ENCODE data around the gene ME2.
A peak's percentile ranks its signal among the peaks of the same experiment; 100 is the strongest.

ME2 gene

GRCh38 chr18:50950626-50951025 lies 71.7 kb downstream of the ME2 start:
- TF ChIP-seq, protein P1, sequence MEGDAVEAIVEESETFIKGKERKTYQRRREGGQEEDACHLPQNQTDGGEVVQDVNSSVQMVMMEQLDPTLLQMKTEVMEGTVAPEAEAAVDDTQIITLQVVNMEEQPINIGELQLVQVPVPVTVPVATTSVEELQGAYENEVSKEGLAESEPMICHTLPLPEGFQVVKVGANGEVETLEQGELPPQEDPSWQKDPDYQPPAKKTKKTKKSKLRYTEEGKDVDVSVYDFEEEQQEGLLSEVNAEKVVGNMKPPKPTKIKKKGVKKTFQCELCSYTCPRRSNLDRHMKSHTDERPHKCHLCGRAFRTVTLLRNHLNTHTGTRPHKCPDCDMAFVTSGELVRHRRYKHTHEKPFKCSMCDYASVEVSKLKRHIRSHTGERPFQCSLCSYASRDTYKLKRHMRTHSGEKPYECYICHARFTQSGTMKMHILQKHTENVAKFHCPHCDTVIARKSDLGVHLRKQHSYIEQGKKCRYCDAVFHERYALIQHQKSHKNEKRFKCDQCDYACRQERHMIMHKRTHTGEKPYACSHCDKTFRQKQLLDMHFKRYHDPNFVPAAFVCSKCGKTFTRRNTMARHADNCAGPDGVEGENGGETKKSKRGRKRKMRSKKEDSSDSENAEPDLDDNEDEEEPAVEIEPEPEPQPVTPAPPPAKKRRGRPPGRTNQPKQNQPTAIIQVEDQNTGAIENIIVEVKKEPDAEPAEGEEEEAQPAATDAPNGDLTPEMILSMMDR (IDR thresholded peaks at IDR 0.05; ENCODE audit: control insufficient read depth, extremely low read depth, insufficient read depth) = no peak
- H3K4me3 ChIP-seq (ENCODE audit: low read depth, low read length) = no peak overlapping the region

GRCh38 chr18:50953822-50954221 lies 74.9 kb downstream of the ME2 start:
- no peak overlapping the region for H3K4me3 ChIP-seq (ENCODE audit: low read depth, low read length)
- TF ChIP-seq, protein P1 (IDR thresholded peaks at IDR 0.05; ENCODE audit: control insufficient read depth, extremely low read depth, insufficient read depth) = no peak
- DNase-seq (ENCODE audit: low read depth) = no peak

More at GRCh38 chr18:50950626-50951025, 71.7 kb downstream of the ME2 start:
- no peak for DNase-seq (ENCODE audit: low read depth)

DNA sequence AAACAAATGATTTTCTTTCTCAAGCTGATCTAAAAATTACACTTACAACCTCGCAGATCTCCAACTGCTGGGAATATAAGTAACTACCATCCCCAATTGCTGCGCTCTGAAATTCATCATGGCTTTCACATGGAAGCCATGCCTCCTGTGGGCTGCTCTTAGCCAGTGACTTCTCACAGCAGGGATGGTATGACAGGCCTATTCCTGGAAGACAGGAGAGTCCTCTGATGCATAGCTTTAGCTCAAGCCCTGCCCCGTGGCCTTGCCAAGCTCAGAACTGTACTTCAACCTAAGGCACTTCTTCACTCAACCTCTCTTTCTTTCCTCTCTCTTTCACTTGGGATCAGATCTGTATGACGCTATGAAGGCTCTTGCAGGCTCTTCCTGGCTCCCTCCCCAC lies 76.3 kb downstream of the ME2 start:
- TF ChIP-seq, protein P1 (IDR thresholded peaks at IDR 0.05; ENCODE audit: control insufficient read depth, extremely low read depth, insufficient read depth) = no peak
- DNase-seq (ENCODE audit: low read depth) = no peak
- H3K4me3 ChIP-seq (ENCODE audit: low read depth, low read length) = no peak overlapping the region

DNA sequence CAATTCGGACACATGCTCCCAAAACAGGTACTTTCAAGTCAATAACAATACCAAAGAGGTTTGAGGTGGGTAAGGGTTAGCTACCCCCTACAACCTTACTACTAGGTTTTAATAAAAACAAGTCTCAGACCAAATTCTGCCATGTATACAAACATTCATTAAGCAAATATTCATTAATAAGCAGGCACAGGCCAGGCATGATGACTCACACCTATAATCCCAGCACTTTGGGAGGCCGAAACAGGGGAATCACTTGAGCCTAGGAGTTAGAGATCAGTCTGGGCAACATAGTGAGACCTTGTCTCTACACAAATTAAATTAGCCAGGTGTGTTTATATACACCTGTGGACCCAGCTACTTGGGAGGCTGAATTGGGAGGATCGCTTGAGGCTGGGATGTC lies 77.2 kb downstream of the ME2 start:
- H3K4me3 ChIP-seq (ENCODE audit: low read depth, low read length) = no peak overlapping the region
- TF ChIP-seq, protein P1 (IDR thresholded peaks at IDR 0.05; ENCODE audit: control insufficient read depth, extremely low read depth, insufficient read depth) = no peak
- DNase-seq (ENCODE audit: low read depth) = no peak

GRCh38 chr18:50961974-50962373 lies 83.1 kb downstream of the ME2 start:
- no peak for DNase-seq (ENCODE audit: low read depth)
- TF ChIP-seq, protein P1 (IDR thresholded peaks at IDR 0.05; ENCODE audit: control insufficient read depth, extremely low read depth, insufficient read depth) = no peak
- no peak overlapping the region for H3K4me3 ChIP-seq (ENCODE audit: low read depth, low read length)

- TF ChIP-seq, protein P1 (IDR thresholded peaks at IDR 0.05; ENCODE audit: control insufficient read depth, extremely low read depth, insufficient read depth) = peak; percentile 11; the same call in 1 of the 2 replicates
- peak within 1 kb of the TSS; percentile 73 for H3K4me3 ChIP-seq (ENCODE audit: low read depth, low read length)
- DNase-seq (ENCODE audit: low read depth) = no peak
Observed at GRCh38 chr18:50967714-50968661, 89.1 kb downstream of the ME2 start, which contains the start of gene ELAC1. Gene ELAC1, plus strand, starts transcription at chr18:50968040. Its CDS starts 6,365 bp downstream, at chr18:50974405.
